ENCODE measurements around the gene CYP4Z1. TPM values are rescaled to one million over a fixed set of nuclear protein-coding genes. Genes with fewer than 3 reads are reported as not detected.
A peak's percentile ranks its signal among the peaks of the same experiment; 100 is the strongest.

Gene CYP4Z1
- total and polyA plus RNA-seq, 4 donors: 0.25 to 1.3 (median 1.2) TPM

DNA sequence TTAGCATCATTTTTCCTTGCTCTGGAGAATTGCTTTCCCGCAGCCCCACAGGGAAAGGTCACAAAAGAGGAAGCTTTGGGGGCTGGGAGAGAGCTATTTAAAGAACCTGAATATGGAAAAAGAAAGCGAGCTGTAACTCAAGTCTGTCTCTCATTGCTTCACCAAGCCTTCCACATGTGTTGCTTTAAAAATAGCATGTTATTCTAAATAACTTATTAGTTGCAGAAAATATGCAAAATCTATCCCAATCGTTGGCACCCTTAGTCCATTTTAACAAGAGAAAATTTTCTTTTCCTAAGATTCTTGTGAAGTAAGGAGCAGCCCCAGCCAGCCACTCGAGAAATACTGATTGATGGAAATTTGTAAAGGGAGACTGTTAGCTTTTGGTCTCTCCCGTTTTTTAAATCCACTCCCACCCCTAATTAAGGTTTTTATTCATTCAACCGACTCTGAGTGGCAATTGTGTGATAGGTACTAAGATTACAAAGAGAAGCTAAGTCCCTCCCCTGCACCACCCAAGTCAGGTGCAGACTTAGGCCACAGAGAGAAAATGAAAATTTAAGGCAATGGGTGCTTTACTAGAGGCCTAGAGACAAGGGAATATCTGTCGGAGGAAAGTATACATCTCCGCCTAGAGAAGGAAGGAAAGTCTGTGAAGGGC, 42.8 kb upstream of the CYP4Z1 start:
- TF ChIP-seq, protein P1, sequence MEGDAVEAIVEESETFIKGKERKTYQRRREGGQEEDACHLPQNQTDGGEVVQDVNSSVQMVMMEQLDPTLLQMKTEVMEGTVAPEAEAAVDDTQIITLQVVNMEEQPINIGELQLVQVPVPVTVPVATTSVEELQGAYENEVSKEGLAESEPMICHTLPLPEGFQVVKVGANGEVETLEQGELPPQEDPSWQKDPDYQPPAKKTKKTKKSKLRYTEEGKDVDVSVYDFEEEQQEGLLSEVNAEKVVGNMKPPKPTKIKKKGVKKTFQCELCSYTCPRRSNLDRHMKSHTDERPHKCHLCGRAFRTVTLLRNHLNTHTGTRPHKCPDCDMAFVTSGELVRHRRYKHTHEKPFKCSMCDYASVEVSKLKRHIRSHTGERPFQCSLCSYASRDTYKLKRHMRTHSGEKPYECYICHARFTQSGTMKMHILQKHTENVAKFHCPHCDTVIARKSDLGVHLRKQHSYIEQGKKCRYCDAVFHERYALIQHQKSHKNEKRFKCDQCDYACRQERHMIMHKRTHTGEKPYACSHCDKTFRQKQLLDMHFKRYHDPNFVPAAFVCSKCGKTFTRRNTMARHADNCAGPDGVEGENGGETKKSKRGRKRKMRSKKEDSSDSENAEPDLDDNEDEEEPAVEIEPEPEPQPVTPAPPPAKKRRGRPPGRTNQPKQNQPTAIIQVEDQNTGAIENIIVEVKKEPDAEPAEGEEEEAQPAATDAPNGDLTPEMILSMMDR (IDR thresholded peaks at IDR 0.05; ENCODE audit: control extremely low read depth, extremely low read depth): no peak
- no peaks in the 10 kb centered on the region for H3K9me3 ChIP-seq (ENCODE audit: control insufficient read depth in 4 of 4, insufficient read depth in 3 of 4, low read length in 3 of 4)
- H3K9ac ChIP-seq (ENCODE audit: insufficient read depth in 1 of 2, low read length in 2 of 2): no peak overlapping the region
- peaks cover 0 to 4% (median 0%) of the 10 kb centered on the region in 5 donors for H3K4me1 ChIP-seq (ENCODE audit: control insufficient read depth in 5 of 5, insufficient read depth in 5 of 5, low read length in 5 of 5)
- ATAC-seq (ENCODE audit: insufficient read depth, low FRiP score) (no peak), DNase-seq (peak in 1 of 3 donors; percentile 6)
- H3K4me3 ChIP-seq: peak overlapping the region; percentile 37
- 31 to 36% methylated on average over 8 of the region's 8 CpGs for WGBS, 2 donors
- H3K27me3 ChIP-seq (ENCODE audit: control insufficient read depth in 3 of 3, insufficient read depth in 3 of 3, low read length in 2 of 3): peaks cover 0 to 22% (median 21%) of the 10 kb centered on the region in 3 donors
- H3K27ac ChIP-seq (ENCODE audit: low read depth in 1 of 2, low read length in 1 of 2): no peak overlapping the region
- no peaks in the 10 kb centered on the region for H3K36me3 ChIP-seq (ENCODE audit: control insufficient read depth in 4 of 4, insufficient read depth in 4 of 4, low read length in 4 of 4)

DNA sequence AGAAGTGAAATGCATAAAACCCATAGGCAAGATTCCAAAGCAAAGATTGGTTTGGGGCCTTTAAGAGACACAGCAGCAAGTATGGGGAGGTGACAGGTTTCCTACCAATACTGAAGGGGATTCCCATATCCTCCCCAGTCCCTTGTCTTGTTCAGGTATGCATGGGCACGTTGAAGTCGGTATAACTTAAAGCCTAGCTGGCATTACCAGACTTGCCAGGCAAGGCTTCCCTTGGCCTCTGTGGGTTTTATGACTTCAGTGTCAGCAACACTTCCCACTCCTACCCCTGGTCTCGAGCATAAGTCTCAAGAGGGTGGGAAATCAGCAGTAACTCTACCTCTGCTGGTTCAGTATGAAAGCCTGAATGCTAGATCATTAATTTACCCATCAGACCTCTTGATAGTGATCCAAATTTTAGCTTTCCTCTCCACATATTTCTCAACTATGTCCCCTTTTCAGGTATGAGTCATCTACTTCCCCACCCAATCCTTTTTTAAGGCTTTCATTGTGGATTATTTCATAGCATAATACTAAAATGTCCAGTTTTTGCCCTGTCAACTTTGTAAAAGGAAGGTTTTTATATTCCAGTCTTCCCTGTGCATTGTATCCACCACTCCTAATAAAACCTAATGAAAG, 36.7 kb upstream of the CYP4Z1 start:
- peaks cover 0 to 2% (median 0%) of the 10 kb centered on the region in 4 donors for H3K36me3 ChIP-seq (ENCODE audit: control insufficient read depth in 4 of 4, insufficient read depth in 4 of 4, low read length in 4 of 4)
- peaks cover 0 to 2% (median 0%) of the 10 kb centered on the region in 5 donors for H3K4me1 ChIP-seq (ENCODE audit: control insufficient read depth in 5 of 5, insufficient read depth in 5 of 5, low read length in 5 of 5)
- peaks cover 0 to 3% (median 0%) of the 10 kb centered on the region in 3 donors for H3K27me3 ChIP-seq (ENCODE audit: control insufficient read depth in 3 of 3, insufficient read depth in 3 of 3, low read length in 2 of 3)
- H3K9me3 ChIP-seq (ENCODE audit: control insufficient read depth in 4 of 4, insufficient read depth in 3 of 4, low read length in 3 of 4): no peaks in the 10 kb centered on the region
- TF ChIP-seq, protein P1 (IDR thresholded peaks at IDR 0.05; ENCODE audit: control extremely low read depth, extremely low read depth): no peak
- peak overlapping the region in 1 of 2 donors; percentile 67 for H3K27ac ChIP-seq (ENCODE audit: low read depth in 1 of 2, low read length in 1 of 2)
- 56 to 83% methylated on average over 3 of the region's 3 CpGs for WGBS, 2 donors
- ATAC-seq (ENCODE audit: insufficient read depth, low FRiP score) (no peak), DNase-seq (no peak)
- no peak overlapping the region for H3K9ac ChIP-seq (ENCODE audit: insufficient read depth in 1 of 2, low read length in 2 of 2)
- no peak overlapping the region for H3K4me3 ChIP-seq

DNA sequence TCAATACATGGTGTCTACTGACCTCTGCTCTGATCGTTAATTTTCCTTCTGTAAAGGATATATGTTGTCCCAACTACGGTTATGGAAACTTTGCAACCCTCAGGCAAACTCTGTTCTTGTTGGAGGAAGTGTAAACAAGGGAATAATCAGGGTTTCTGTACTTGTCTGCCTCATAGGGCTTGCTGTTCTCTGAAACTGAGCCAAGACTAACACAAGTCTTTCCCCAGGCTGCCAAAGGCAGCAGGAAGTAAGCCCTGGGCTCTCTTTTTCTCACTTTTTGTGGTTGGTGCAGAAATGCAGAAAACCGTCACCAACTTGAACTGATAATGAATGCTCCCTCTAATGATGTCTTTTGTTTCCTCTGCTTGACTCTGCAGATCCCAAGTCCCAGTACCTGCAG, 36.0 kb upstream of the CYP4Z1 start:
- 29 to 49% methylated on average over 3 of the region's 3 CpGs for WGBS, 2 donors
- no peak overlapping the region for H3K9ac ChIP-seq (ENCODE audit: insufficient read depth in 1 of 2, low read length in 2 of 2)
- TF ChIP-seq, protein P1 (IDR thresholded peaks at IDR 0.05; ENCODE audit: control extremely low read depth, extremely low read depth): no peak
- ATAC-seq (ENCODE audit: insufficient read depth, low FRiP score): no peak
- peak in 1 of 3 donors; percentile 40 for DNase-seq
- H3K27ac ChIP-seq (ENCODE audit: low read depth in 1 of 2, low read length in 1 of 2): peak overlapping the region; percentile 40 to 41
- peaks cover 0 to 2% (median 0%) of the 10 kb centered on the region in 5 donors for H3K4me1 ChIP-seq (ENCODE audit: control insufficient read depth in 5 of 5, insufficient read depth in 5 of 5, low read length in 5 of 5)
- H3K36me3 ChIP-seq (ENCODE audit: control insufficient read depth in 4 of 4, insufficient read depth in 4 of 4, low read length in 4 of 4): peaks cover 0 to 2% (median 0%) of the 10 kb centered on the region in 4 donors
- H3K4me3 ChIP-seq: no peak overlapping the region
- H3K27me3 ChIP-seq (ENCODE audit: control insufficient read depth in 3 of 3, insufficient read depth in 3 of 3, low read length in 2 of 3): no peaks in the 10 kb centered on the region
- H3K9me3 ChIP-seq (ENCODE audit: control insufficient read depth in 4 of 4, insufficient read depth in 3 of 4, low read length in 3 of 4): peaks cover 0 to 2% (median 0%) of the 10 kb centered on the region in 4 donors
